Hepatocyte (in vitro differentiated cells): ENCODE measurements around the gene TACO1. TPM values are rescaled to one million over a fixed set of nuclear protein-coding genes. Genes with fewer than 3 reads are reported as not detected.

Experiments
- DNase-seq: peaks from one replicate; pipeline ENCODE4 v3.0.0-alpha.2; 2016; ENCODE audit warnings: low spot score
- H2AFZ ChIP-seq: fragments of 200-600 bp; sonication (generic); 2 replicates; pipeline ENCODE4 v1.6.0; 2016; ENCODE audit warnings: antibody characterized with exemption, mild to moderate bottlenecking
- H3K27ac ChIP-seq: fragments of 200-600 bp; sonication (generic); 2 replicates; pipeline ENCODE4 v1.5.1; 2016; ENCODE audit warnings: mild to moderate bottlenecking
- H3K27me3 ChIP-seq: fragments of 200-600 bp; sonication (generic); 2 replicates; pipeline ENCODE4 v1.6.1; 2016
- H3K36me3 ChIP-seq: fragments of 200-600 bp; sonication (generic); replicated peaks from 2 replicates; pipeline ENCODE4 v1.5.1; 2016; ENCODE audit warnings: low read depth; ENCODE audit not compliant: insufficient read depth
- H3K4me1 ChIP-seq: fragments of 200-600 bp; sonication (generic); 2 replicates; pipeline ENCODE4 v1.5.1; 2016; ENCODE audit warnings: mild to moderate bottlenecking, moderate library complexity; ENCODE audit not compliant: insufficient read depth
- H3K4me2 ChIP-seq: fragments of 200-600 bp; sonication (generic); 2 replicates; pipeline ENCODE4 v1.6.0; 2016
- H3K4me3 ChIP-seq: fragments of 200-600 bp; sonication (generic); 2 replicates; pipeline ENCODE4 v1.5.1; 2016; ENCODE audit warnings: mild to moderate bottlenecking
- H3K79me2 ChIP-seq: fragments of 200-600 bp; sonication (generic); 2 replicates; pipeline ENCODE4 v1.6.0; 2017; ENCODE audit warnings: mild to moderate bottlenecking
- H3K9me2 ChIP-seq: fragments of 200-600 bp; sonication (generic); replicated peaks from 2 replicates; pipeline ENCODE4 v1.6.0; 2017; ENCODE audit warnings: mild to moderate bottlenecking; ENCODE audit not compliant: insufficient read depth
- H3K9me3 ChIP-seq: fragments of 200-600 bp; sonication (generic); 2 replicates; pipeline ENCODE4 v1.5.1; 2016; ENCODE audit warnings: low read depth, mild to moderate bottlenecking
- H4K20me1 ChIP-seq: fragments of 200-600 bp; sonication (generic); 2 replicates; pipeline ENCODE4 v1.6.0; 2016; ENCODE audit warnings: mild to moderate bottlenecking; ENCODE audit not compliant: insufficient read depth, poor library complexity, severe bottlenecking
- CTCF ChIP-seq: fragments of 200-600 bp; sonication (generic); IDR thresholded peaks from 2 replicates; pipeline ENCODE4 v1.5.1; 2016; ENCODE audit warnings: antibody characterized with exemption, mild to moderate bottlenecking; ENCODE audit not compliant: poor library complexity
- EZH2 ChIP-seq: fragments of 200-600 bp; sonication (generic); IDR thresholded peaks from 2 replicates; pipeline ENCODE4 v1.6.1; 2016; ENCODE audit warnings: antibody characterized with exemption, mild to moderate bottlenecking, borderline replicate concordance
- EZH2phosphoT487 ChIP-seq: fragments of 200-600 bp; sonication (generic); IDR thresholded peaks from one replicate; pipeline ENCODE4 v1.6.1; 2018; ENCODE audit warnings: antibody characterized with exemption, mild to moderate bottlenecking, low read depth, moderate library complexity; ENCODE audit not compliant: unreplicated experiment, severe bottlenecking
- WGBS: methylation state at CpG from one replicate; pipeline ENCODE4 v1.1.6; 2016; ENCODE audit warnings: low lambda C conversion rate; ENCODE audit errors: missing lambda C conversion rate; 5-methylcytosine and 5-hydroxymethylcytosine counted together
- polyA plus RNA-seq: library from polyadenylated mRNA; unstranded; fragments of >200 nt; fragmentation: Nextera tagmentation; extraction: Ambion mirVana; gene quantifications from 2 replicates; pipeline ENCODE4 v1.2.1, GENCODE V29; 2016
- total RNA-seq: library from RNA; depleted of rRNA; stranded (reverse); fragments of >200 nt; gene quantifications from 2 replicates; pipeline ENCODE4 v1.2.3, GENCODE V29; 2014

TACO1 gene
- total and polyA plus RNA-seq, 2 experiments from 2014 or later, result 20.2 to 32.2 TPM

DNA sequence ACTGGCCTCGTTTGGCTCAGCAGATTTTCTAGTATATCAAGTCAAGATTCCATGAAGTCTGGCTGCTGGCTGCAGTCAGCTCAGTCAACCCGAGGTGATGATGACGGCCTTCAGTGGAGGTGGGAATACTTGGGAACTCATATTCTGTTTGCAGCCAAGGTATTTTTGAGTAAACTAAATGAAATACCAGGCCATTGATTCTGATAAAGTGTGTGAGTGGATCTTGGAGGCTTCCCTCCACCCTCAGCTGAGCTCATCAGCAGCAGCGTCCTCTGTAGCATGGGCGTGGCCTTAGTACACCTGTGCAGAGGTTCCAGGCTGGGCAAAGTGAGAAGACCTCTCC, 22.0 kb upstream of the TACO1 start:
- peaks cover 64% of the 10 kb centered on the region for H3K79me2 ChIP-seq
- H3K4me2 ChIP-seq, result peak overlapping the region; percentile 28
- no peak overlapping the region for H3K4me3 ChIP-seq
- peaks cover 12% of the 10 kb centered on the region for H3K4me1 ChIP-seq
- no peaks in the 10 kb centered on the region for H3K36me3 ChIP-seq
- DNase-seq, result peak; percentile 47
- TF ChIP-seq EZH2phosphoT487 (no peak), EZH2 (no peak), CTCF (no peak)
- no peaks in the 10 kb centered on the region for H3K9me2 ChIP-seq
- no peaks in the 10 kb centered on the region for H3K9me3 ChIP-seq
- no peaks in the 10 kb centered on the region for H3K27me3 ChIP-seq
- WGBS, result 70% methylated on average over 5 of the region's 5 CpGs
- H4K20me1 ChIP-seq, result peaks cover 33% of the 10 kb centered on the region
- H3K27ac ChIP-seq, result peak overlapping the region; percentile 67
- H2AFZ ChIP-seq, result no peak overlapping the region

DNA sequence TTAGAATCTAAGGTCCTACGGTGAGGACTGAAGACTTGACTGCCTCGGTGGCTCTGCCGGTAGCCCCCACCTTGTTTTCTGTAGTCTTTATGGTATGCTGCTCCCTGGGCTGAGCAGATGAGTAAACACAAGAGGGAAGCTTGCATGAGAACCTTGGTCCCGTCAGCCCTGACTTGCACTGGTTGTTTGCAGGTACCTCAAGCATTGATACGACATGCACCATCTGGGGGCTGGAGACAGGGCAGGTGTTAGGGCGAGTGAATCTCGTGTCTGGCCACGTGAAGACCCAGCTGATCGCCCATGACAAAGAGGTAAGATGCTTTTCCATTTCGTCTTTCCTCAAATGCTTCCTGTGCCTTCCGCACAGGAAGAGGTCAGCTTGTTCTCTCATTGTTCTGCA, 21.1 kb upstream of the TACO1 start:
- Histone ChIP-seq H4K20me1 (peaks cover 24% of the 10 kb centered on the region), H3K79me2 (peaks cover 55% of the 10 kb centered on the region), H3K36me3 (no peaks in the 10 kb centered on the region), H3K4me1 (peaks cover 12% of the 10 kb centered on the region), H3K4me2 (peak overlapping the region; percentile 28), H3K27ac (peak overlapping the region; percentile 67), H3K4me3 (no peak overlapping the region), H3K27me3 (no peaks in the 10 kb centered on the region), H2AFZ (no peak overlapping the region), H3K9me2 (no peaks in the 10 kb centered on the region), H3K9me3 (no peaks in the 10 kb centered on the region)
- TF ChIP-seq CTCF (no peak), EZH2phosphoT487 (no peak), EZH2 (no peak)
- 75% methylated on average over 11 of the region's 11 CpGs for WGBS
- peak; percentile 38 for DNase-seq

DNA sequence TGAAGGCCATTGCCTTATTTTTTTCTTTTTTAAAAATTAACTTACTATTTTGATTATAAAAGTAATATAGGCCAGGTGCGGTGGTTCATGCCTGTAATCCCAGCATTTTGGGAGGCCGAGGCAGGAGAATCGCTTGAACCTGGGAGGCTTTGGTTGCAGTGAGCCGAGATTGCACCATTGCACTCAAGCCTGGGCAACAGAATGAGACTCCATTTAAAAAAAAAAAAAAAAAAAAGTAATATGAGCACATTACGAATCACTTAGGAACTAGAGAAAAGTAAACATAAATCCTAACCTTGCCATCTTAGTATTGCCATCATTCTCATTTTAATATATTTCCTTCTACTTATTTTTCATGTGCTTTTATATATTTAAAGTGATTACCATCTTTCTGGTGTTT, 12.9 kb upstream of the TACO1 start:
- H3K36me3 ChIP-seq, result no peaks in the 10 kb centered on the region
- TF ChIP-seq CTCF (no peak), EZH2 (no peak), EZH2phosphoT487 (no peak)
- H3K79me2 ChIP-seq, result no peaks in the 10 kb centered on the region
- no peaks in the 10 kb centered on the region for H3K4me1 ChIP-seq
- H3K27me3 ChIP-seq, result no peaks in the 10 kb centered on the region
- no peaks in the 10 kb centered on the region for H3K9me3 ChIP-seq
- H4K20me1 ChIP-seq, result no peaks in the 10 kb centered on the region
- WGBS, result 97% methylated on average over 5 of the region's 5 CpGs
- H2AFZ ChIP-seq, result no peak overlapping the region
- no peak overlapping the region for H3K4me3 ChIP-seq
- no peak overlapping the region for H3K4me2 ChIP-seq
- no peak for DNase-seq
- no peaks in the 10 kb centered on the region for H3K9me2 ChIP-seq
- no peak overlapping the region for H3K27ac ChIP-seq

DNA sequence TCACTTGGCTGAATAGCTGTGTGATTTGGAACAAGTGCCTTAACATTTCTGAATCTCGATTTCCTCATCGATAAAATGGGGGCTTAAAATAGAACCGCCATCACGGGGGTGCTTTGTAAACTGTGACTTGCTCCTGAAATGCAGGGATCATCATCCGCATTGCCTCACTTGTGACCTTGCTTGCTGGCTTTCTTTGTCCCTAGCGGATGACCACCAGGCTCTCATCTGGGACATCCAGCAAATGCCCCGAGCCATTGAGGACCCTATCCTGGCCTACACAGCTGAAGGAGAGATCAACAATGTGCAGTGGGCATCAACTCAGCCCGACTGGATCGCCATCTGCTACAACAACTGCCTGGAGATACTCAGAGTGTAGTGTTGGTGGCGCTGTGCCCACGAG, 11.9 kb upstream of the TACO1 start:
- Histone ChIP-seq H2AFZ (no peak overlapping the region), H4K20me1 (no peaks in the 10 kb centered on the region), H3K4me3 (no peak overlapping the region), H3K4me1 (no peaks in the 10 kb centered on the region), H3K4me2 (no peak overlapping the region), H3K36me3 (no peaks in the 10 kb centered on the region), H3K27ac (no peak overlapping the region), H3K9me3 (no peaks in the 10 kb centered on the region), H3K27me3 (no peaks in the 10 kb centered on the region), H3K79me2 (no peaks in the 10 kb centered on the region), H3K9me2 (no peaks in the 10 kb centered on the region)
- WGBS, result 97% methylated on average over 11 of the region's 11 CpGs
- DNase-seq, result no peak
- TF ChIP-seq EZH2 (no peak), CTCF (no peak), EZH2phosphoT487 (no peak)
